ENCODE data around the gene AGBL1.

The AGBL1 gene

GRCh38 chr15:86273309-86273708 is 193.6 kb downstream of the AGBL1 start:
- TF ChIP-seq CTCF (conservative IDR thresholded peaks at IDR 0.05; ENCODE audit: low read depth, low read length) = no peak
- no peak for DNase-seq (ENCODE audit: low read depth)
- no peak overlapping the region for H3K4me3 ChIP-seq (ENCODE audit: low read depth, low read length)

DNA sequence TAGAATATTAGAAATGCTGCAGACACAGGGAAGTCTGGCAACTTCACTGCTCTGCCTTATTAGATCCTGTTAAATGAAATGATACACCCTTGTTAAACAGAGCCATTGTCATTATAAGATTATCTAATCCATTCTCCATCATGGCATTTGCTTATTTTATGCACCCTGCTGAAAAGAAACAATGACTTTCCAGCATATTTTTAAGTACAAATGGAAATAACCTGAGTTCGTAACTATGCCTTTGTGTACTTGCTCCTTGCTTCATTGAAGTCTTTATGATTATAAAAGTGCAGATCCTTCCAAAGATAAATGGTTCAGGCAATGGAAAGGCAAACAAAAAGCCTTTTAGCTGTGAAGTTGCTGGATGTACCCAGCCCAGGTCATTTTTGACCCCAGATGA is 195.7 kb downstream of the AGBL1 start:
- no peak for TF ChIP-seq CTCF (conservative IDR thresholded peaks at IDR 0.05; ENCODE audit: low read depth, low read length)
- no peak overlapping the region for H3K4me3 ChIP-seq (ENCODE audit: low read depth, low read length)
- DNase-seq (ENCODE audit: low read depth) = no peak

- no peak overlapping the region for H3K4me3 ChIP-seq (ENCODE audit: low read depth, low read length)
- no peak for TF ChIP-seq CTCF (conservative IDR thresholded peaks at IDR 0.05; ENCODE audit: low read depth, low read length)
- no peak for DNase-seq (ENCODE audit: low read depth)
These were observed 198.9 kb downstream of the AGBL1 start for GRCh38 chr15:86278586-86278985.

GRCh38 chr15:86284635-86285034 is 205.0 kb downstream of the AGBL1 start:
- no peak for DNase-seq (ENCODE audit: low read depth)
- no peak for TF ChIP-seq CTCF (conservative IDR thresholded peaks at IDR 0.05; ENCODE audit: low read depth, low read length)
- no peak overlapping the region for H3K4me3 ChIP-seq (ENCODE audit: low read depth, low read length)

DNA sequence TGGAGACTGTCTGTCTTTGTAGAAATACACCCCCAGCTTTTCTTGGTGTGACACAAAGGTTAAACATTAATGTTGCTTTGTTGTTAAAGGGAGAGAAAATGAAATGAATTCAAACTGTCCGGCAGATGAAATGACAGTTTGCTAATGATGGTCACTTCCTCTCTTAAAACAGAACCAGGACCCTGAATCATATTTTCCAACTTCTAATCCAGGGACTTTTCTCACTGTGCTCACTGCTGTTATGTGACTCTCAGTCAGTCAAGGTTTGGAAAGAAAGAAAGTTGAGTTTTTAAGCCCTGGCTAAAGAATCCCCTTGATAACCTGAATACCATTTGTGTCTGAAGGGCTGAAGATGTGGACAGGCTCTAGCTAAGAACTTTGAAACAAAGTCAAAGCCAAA is 215.8 kb downstream of the AGBL1 start:
- no peak for DNase-seq (ENCODE audit: low read depth)
- TF ChIP-seq CTCF (conservative IDR thresholded peaks at IDR 0.05; ENCODE audit: low read depth, low read length) = no peak
- no peak overlapping the region for H3K4me3 ChIP-seq (ENCODE audit: low read depth, low read length)

- TF ChIP-seq CTCF (conservative IDR thresholded peaks at IDR 0.05; ENCODE audit: low read depth, low read length) = no peak
- no peak for DNase-seq (ENCODE audit: low read depth)
- H3K4me3 ChIP-seq (ENCODE audit: low read depth, low read length) = no peak overlapping the region
These were observed 217.1 kb downstream of the AGBL1 start for GRCh38 chr15:86296769-86297168.

DNA sequence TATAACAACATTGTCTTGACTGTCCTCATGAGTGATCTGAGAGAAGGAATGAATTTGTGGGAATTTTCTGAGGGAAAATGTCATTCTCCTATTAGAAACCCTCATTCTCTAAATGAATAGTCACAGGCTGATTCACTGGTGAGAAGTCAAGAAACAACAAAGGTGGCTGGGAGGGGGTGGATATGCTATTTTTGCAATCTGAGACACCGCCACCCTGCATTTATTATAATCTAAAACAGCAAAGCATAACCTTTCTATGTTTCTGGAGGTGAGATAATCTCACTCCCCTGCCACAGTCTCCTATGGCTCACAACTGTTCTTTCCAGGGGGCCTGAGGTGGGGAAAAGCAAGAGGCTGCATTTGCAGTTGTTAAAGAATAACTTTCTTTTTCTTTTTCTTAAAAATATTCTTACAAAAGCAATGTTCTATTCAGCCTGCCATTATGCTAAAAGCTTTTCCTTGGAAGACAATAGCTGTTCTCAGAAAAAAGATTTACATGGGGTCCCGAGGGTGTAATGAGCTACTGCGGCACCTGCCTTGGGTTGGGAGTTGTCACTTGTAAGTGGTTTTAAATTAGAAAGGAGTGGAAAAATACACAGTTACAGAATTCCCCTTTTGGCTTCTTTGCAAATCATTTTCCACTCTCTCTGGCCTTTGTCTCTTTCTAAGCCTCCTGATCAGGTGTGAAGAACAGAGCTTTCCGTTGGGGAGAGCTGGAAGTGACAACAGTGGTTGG is 220.9 kb downstream of the AGBL1 start:
- DNase-seq (ENCODE audit: low read depth) = no peak
- TF ChIP-seq CTCF (conservative IDR thresholded peaks at IDR 0.05; ENCODE audit: low read depth, low read length) = no peak
- H3K4me3 ChIP-seq (ENCODE audit: low read depth, low read length) = no peak overlapping the region

Measured in choroid plexus epithelial cell (primary cell).